Measurements from ENCODE around the gene CAPN5.

GRCh38 chr11:77173494-77173893, 106.7 kb downstream of the CAPN5 start:
- TF ChIP-seq CTCF (IDR thresholded peaks at IDR 0.05; ENCODE audit: low read length) (no peak), EZH2 (IDR thresholded peaks at IDR 0.05; ENCODE audit: borderline replicate concordance, low read length) (no peak)
